NCI-H82 treated with DMSO at 0.1 percent for 48 hours (cell line): ENCODE measurements around the gene MED27.

ENCODE experiments used
- DNase-seq: peaks from one replicate; lab custom pipeline; 2025; ENCODE audit not compliant: unreplicated experiment; lab: John Stamatoyannopoulos, UW

Gene MED27

GRCh38 chr9:131867611-131868192 lies 212.0 kb downstream of the MED27 start:
- no peak for DNase-seq

DNA sequence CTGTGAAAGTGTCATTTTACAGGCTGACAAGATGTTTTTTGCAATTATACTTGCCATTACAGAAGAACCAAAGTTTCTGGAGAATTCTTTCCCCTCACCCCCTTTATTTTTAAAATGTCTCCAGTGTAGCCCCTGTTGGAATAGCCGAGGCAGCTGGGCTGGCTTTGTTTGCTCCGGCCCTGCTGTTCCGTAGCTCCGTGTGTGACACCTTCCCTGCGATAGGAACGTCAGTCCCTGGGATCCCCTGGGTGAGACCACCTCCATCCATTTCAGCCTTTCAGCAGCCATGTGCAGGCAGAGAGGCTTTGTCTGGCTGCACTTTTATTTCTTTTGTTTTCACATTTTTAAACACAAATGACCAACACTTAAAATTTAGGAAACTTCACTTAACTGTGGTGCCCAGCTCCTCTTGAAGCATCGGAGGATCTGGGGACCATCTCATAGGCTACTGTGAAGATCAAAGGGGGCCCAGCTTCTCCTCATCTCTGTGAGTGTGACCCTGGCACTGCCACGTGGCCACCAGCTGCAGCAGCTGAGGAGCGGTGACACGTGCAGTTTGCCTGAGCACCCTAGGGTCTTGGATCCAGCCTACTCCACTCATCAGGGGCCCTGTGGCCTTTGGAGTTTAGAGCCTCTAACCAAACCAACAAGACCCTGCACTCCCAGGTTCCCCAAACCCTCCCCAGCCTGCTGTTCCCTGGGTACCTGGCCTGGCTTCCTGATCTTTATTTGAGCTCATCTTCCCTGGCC lies 214.0 kb downstream of the MED27 start:
- DNase-seq: no peak

- DNase-seq: no peak
Observed at GRCh38 chr9:131864531-131864930, 215.1 kb downstream of the MED27 start.

- no peak for DNase-seq
Observed at GRCh38 chr9:131863306-131863896, 216.3 kb downstream of the MED27 start.

GRCh38 chr9:131862261-131862660 lies 217.4 kb downstream of the MED27 start:
- DNase-seq: no peak

DNA sequence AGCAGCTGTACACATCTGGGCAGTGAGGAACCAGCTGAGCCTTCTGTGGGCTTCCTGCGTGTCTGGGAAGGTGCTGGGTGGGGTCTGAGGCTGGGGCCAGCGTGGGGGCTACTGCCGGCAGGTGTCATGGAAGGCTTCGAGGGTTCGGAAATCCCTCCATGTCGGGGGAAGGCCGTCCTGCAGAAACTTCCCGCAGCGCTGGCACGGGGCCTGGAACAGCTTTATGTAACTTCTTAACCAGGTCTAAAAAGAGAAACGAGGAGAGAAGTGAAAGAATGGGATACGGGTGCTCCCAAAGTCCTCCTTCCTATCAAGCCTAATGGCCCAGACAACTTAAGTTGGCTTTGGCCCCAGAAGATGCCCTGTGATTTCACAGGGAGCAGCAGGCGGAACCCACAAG lies 219.2 kb downstream of the MED27 start:
- DNase-seq: no peak

DNA sequence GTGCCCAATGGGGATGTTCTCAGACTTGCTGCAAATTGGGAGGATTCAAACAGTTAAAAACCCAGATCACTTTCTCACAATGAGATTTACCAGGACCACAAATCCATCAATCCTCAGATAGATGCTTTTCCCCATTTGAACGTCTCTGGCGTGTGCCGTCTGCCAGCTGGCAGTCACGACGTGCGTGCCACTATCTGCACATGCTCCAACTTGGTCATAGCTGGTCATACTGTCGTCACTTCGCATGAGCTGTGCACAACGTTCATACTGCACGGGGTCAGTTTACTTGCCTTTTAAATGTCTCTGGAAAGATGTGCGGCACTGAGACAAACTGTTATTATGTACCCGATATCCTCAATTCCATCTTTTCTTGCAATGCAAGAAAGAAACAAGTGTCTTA lies 221.5 kb downstream of the MED27 start:
- no peak for DNase-seq

- no peak for DNase-seq
Observed at GRCh38 chr9:131856105-131856504, 223.6 kb downstream of the MED27 start.

DNA sequence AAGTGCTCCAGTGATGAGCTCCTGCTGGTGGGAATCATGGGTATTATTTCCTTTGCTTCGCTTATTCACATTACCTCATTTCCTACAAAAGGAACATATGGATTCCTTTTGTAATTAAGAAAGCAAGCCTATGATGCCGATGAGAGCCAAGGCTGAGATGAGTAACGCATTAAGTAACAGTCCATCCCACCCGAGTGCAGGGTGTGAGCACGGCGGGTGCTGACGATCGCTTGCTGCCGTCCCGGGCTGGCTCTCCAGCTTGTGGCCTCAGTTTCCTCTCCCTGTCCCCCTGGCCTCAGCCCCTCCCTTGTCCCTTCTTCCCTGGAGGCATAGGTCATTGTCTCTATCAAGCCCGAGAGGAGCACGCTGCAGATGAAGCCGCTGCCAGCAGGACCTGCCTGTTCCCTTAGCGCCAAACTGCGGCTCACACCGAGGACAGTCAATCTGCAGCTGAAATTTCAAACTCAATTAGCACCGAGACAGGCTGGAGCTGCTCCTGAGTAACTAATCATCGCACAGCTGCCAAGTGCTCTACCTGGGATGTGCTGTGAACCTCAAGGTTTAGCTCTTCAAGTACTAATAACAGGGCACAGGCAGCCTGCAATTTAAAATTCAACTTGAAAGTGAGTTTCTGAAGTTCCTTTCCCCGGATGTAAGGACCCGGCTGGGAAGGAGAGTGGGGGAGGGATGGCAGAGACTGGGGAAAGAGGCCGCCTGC lies 224.6 kb downstream of the MED27 start:
- DNase-seq: no peak

- DNase-seq: no peak
Observed at GRCh38 chr9:131854334-131854733, 225.3 kb downstream of the MED27 start.

DNA sequence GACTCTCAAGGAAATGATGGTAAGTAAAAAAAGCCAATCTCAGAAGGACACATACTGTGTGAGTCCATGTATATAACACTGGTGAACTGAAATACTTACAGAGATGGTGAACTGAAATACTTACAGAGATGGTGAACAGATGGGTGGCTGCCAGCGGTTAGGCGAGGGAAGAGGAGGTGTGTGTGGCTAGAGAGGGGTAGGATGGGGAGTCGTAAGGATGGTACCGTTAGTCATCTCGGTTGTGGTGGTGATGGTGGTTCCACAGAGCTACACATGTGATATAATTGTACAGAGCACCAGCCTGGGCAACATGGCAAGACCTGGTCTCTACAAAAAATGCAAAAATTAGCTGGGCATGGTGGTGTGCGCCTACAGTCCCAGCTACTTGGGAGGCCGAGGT lies 226.2 kb downstream of the MED27 start:
- DNase-seq: no peak

DNA sequence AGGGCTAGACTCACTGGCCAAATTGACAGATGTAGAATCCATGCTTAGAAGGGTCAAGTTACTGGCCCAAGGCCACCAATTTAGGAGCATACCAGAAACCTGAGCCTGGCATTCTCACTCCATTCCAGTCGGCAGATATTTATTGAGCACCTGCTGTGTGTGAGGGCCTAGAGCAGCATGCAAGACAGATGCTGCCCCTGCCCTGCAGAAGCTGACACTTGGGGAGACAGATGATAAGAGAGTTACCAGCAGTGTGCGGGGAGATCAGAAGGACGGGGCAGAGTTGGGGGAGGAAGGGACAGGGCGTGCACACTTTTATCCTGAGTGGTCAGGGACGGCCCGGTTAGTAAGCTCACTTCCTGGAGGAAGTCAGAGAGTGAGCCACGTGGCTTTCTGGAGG lies 228.3 kb downstream of the MED27 start:
- DNase-seq: no peak

DNA sequence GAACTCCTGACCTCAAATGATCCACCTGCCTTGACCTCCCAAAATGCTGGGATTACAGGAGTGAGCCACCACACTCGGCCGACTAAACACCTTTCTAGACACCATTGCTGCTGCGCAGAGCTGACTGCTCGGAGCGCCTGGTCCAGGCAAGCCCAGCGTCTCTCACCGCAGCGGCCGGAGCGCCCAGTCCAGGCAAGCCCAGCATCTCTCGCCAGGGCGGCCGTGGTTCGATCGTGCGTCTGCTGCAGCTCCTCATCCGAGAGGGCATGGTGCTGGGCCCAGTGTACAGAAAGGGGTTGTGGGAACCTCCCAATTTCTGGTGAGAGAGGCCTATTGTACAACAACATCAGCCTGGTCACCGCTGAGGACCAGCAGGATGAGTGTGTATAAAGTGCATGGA lies 230.3 kb downstream of the MED27 start:
- no peak for DNase-seq

DNA sequence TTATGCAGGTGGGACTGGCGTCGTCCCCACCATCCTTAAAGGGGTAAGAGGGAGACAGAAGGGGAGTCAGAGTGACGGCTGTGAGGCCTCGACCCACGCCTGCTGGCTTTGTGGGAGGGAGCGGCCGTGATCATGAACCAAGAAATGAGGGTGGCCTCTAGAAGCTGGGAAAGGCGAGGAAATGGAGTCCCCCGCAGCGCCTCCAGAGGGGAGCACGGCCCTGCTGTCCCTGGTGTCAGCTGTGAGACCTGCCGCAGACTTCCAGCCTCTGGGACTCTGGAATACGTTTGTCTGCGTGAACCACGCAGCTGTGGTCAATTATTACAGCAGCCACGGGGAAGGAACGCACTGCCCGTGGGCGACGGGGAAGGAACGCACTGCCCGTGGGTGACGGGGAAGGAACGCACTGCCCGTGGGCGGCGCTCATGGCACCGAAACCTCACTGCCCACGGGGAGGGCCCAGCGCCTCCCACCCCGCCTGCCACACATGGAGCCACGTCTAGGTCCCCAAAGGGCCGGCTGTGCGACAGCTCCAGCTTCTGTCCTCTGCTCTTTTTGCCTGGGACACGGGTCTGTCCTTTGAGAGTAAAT lies 231.0 kb downstream of the MED27 start:
- no peak for DNase-seq

DNA sequence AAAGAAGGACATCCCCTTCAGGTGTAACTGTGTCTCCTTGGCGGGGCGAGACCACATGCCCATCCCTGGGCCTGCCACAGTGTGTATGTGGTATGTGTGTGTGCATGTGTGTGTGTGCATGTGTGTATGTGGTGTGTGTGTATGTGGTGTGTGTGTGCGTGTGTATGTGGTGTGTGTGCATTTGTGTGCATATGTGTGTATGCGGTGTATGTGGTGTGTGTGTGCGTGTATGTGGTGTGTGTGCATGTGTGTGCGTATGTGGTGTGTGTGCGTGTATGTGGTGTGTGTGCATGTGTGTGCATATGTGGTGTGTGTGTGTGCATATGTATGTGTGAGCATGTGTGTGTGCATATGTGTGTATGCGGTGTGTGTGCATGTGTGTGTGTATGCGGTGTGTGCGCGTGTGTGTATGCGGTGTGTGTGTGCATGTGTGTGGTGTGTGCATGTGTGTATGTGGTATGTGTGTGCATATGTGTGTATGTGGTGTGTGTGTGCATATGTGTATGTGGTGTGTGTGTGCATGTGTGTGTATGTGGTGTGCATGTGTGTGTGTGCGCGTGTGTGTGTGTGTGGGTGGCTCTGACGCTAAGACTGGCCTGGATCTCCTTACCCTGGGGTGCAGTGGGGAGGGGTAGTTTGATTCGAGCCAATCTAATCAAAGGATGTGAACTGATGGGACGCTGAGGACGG lies 231.9 kb downstream of the MED27 start:
- no peak for DNase-seq

DNA sequence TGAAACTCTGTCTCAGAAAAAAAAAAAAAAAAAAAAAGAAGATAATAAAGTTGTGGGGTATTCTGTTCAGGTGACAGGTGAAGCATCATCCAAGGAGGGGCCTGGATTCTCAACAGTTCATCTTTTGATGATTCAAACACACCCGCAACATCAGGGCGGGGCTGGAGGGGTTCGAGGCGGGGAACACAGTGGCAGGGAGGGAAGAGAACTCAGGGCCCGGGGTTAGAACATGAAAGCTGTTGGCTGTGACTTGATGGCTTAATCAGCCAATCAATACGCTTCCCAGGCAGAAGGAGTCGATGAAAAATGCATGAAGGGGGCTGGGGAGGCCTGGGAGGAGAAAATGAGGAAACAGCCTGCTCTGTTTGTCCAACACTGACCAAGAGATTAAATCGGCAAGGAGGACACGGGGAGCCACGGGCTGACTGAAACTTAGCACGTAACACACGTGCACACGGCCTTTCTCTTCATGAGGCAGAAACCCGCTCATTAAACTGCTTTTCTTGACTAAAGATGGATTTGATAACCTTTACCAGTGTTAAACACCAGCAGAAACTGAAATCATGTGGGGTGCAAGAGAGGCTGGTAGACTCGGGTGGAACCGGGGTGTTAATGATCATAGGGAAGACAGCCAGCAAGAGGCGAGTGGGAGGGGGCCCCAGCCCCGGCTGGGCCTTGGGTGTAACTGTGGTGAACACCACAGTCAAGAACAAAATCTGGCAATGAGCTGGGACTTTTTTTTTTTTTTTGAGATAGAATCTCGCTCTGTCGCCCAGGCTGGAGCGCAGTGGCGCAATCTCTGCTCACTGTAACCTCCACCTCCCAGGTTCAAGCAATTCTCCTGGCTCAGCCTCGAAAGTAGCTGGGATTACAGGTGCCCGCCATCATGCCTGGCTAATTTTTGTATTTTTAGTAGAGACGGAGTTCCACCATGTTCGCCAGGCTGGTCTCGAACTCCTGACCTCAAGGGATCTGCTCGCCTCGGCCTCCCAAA lies 234.1 kb downstream of the MED27 start:
- no peak for DNase-seq

- DNase-seq: no peak
Observed at GRCh38 chr9:131844745-131845118, 234.9 kb downstream of the MED27 start.

GRCh38 chr9:131843989-131844744 lies 235.5 kb downstream of the MED27 start:
- no peak for DNase-seq

- no peak for DNase-seq
Observed at GRCh38 chr9:131841765-131842318, 237.8 kb downstream of the MED27 start.
